ENCODE results near the gene GBA2. TPM values are rescaled to one million over a fixed set of nuclear protein-coding genes. Genes with fewer than 3 reads are reported as not detected.

The GBA2 gene
- total RNA-seq, 1 donor from 2014 or later: 57.0 TPM

DNA sequence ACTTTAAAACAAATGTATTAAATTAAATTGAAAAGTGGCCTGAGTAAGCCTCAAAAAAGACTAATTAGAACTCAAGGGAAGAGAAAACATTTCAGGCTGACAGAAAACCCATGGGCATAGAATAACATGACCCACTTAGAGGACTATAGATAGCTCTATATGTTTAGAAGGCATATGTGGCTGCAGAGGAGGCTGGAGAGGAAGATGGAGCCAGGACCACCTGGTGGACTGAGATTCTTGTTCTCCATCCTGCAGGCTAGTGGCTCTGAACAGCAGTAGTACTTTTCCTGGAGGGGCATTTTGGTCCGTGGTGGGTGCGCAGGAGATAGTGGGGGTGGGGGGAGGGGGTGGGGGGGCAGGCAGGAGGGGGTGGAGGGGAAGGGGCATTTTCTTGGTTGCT, 32.0 kb upstream of the GBA2 start:
- Mint-ChIP-seq H3K9me3 (no peaks in the 10 kb centered on the region), H3K4me1 (ENCODE audit: low read depth) (peaks cover 1% of the 10 kb centered on the region), H3K4me3 (ENCODE audit: low read depth) (no peak overlapping the region), H3K36me3 (ENCODE audit: low read depth) (peaks cover 31% of the 10 kb centered on the region), H3K27me3 (ENCODE audit: low read depth) (no peaks in the 10 kb centered on the region), H3K27ac (no peak overlapping the region)
- no peak for DNase-seq (ENCODE audit: low spot score)
- intact Hi-C loops (cut with micrococcal nuclease): no loop called here

DNA sequence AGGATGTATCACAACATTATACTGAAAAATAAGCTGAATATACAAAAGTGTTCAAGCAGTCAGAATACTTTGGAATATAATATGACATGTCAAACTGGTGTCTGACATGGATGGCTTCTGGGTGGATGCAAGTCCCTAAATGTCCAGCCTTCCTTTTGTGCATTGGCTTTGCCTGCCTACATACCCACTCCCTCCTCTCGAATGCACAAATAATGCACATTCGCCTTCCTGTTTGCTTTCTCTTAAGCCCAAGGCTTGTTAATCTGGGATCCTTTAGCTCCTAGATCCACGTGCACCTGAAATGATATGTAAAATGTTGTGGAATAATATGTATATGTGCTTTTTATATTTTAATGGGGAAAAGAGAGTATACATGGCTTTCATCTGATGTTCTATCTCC, 29.5 kb upstream of the GBA2 start:
- no peak for DNase-seq (ENCODE audit: low spot score)
- Mint-ChIP-seq H3K4me1 (ENCODE audit: low read depth) (peaks cover 11% of the 10 kb centered on the region), H3K9me3 (no peaks in the 10 kb centered on the region), H3K4me3 (ENCODE audit: low read depth) (no peak overlapping the region), H3K27ac (no peak overlapping the region), H3K36me3 (ENCODE audit: low read depth) (peaks cover 18% of the 10 kb centered on the region), H3K27me3 (ENCODE audit: low read depth) (no peaks in the 10 kb centered on the region)
- intact Hi-C loops (cut with micrococcal nuclease): no loop called here

DNA sequence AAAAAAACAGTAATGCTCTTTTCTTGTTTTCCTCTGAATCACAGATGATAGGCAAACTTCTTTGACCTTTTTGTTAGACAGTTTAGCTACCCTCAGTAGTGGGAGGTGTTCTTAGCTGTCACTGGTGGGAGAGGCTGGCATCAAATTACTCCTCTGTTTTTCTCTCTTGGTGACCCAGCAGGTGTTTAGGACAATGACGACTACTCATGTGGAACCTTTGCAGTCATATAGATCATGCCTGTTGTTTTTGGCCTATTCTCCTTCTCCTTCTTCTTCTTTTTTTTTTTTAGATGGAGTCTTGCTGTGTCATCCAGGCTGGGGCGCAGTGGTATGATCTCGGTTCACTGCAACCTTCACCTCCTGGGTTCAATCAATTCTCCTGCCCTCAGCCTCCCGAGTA, 27.0 kb upstream of the GBA2 start:
- Mint-ChIP-seq H3K4me3 (ENCODE audit: low read depth) (no peak overlapping the region), H3K9me3 (no peaks in the 10 kb centered on the region), H3K27me3 (ENCODE audit: low read depth) (no peaks in the 10 kb centered on the region), H3K27ac (peak overlapping the region; percentile 35), H3K4me1 (ENCODE audit: low read depth) (peaks cover 11% of the 10 kb centered on the region), H3K36me3 (ENCODE audit: low read depth) (peaks cover 14% of the 10 kb centered on the region)
- DNase-seq (ENCODE audit: low spot score): no peak
- intact Hi-C loops (cut with micrococcal nuclease): no loop called here

DNA sequence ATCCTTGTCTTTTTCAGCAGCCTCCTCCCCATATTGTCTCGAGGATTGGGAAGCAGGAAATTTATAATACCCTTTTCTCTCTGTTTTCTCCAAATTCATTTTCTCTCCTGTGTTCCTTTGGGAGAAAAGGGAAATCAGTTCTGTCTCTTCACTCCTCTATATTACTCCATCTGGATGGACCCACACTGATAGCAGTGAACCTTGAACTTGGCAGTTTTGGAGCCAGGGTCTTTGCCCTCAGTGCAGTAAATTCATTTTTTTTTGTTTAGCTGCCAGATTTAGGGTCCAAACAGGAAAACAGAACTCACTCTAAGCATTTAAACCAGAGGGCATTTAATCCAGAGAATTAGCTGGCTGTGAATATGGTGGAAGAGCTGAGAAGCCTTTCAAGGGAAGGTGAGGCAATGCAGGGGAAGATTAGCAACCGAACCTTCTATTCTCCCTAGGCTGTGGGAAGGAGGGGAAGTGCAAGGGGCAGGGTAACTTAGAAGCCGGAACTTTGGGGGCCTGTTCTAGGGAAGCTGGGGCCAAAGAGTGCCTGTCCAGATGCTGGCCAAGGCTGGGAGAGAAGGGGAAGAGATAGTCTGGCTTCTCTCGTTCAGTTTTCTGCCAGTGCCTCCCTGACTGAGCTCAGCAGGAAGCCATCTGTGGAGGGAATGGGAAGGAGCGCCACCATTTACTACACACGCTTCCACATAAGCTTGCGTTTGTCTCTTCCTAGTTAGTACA, 26.0 kb upstream of the GBA2 start:
- Mint-ChIP-seq H3K9me3 (no peaks in the 10 kb centered on the region), H3K27ac (no peak overlapping the region), H3K36me3 (ENCODE audit: low read depth) (peaks cover 8% of the 10 kb centered on the region), H3K4me1 (ENCODE audit: low read depth) (peaks cover 11% of the 10 kb centered on the region), H3K4me3 (ENCODE audit: low read depth) (no peak overlapping the region), H3K27me3 (ENCODE audit: low read depth) (no peaks in the 10 kb centered on the region)
- intact Hi-C loops (cut with micrococcal nuclease): no loop called here
- DNase-seq (ENCODE audit: low spot score): no peak

DNA sequence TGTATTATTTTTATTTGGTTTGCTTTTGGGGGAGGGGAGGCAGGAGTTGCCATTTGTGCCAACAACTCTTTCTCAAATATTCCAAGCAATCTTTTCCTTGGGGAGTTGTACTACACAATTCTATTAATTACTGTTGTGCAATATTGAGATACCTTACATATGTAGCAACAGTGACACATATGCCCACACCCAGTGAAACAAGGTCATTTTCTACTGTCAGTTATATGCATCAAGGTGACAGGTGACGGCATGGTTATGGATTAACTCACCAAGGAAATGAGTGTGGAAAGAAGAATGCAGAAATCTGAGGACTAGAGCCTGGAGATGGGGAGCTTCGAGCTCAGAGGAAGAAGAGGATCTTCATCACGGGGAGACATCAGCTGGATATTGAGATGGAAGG, 22.9 kb upstream of the GBA2 start:
- Mint-ChIP-seq H3K27ac (no peak overlapping the region), H3K27me3 (ENCODE audit: low read depth) (no peaks in the 10 kb centered on the region), H3K36me3 (ENCODE audit: low read depth) (no peaks in the 10 kb centered on the region), H3K4me1 (ENCODE audit: low read depth) (peaks cover 11% of the 10 kb centered on the region), H3K4me3 (ENCODE audit: low read depth) (no peak overlapping the region), H3K9me3 (no peaks in the 10 kb centered on the region)
- intact Hi-C loops (cut with micrococcal nuclease): no loop called here
- DNase-seq (ENCODE audit: low spot score): no peak

DNA sequence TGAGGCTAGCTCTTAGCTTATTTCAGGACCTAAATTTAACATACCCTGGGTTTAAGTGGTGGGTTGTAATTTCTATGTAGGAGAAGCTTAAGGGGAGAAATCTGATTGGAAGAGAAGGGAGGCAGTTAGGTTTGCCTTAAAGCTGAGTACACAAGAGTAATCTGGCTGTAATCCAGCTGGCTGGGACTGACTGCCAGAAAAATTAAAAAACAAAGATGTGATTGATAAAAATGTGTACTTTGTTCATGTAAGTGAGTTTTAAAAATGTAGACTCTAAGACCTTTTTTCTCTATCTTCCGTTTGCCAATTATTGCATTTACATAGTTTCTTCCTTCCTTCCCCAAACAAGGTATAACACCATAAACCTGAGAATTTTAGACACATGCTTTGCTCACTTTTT, 22.5 kb upstream of the GBA2 start:
- DNase-seq (ENCODE audit: low spot score): no peak
- Mint-ChIP-seq H3K9me3 (no peaks in the 10 kb centered on the region), H3K4me3 (ENCODE audit: low read depth) (no peak overlapping the region), H3K36me3 (ENCODE audit: low read depth) (no peaks in the 10 kb centered on the region), H3K27me3 (ENCODE audit: low read depth) (no peaks in the 10 kb centered on the region), H3K27ac (no peak overlapping the region), H3K4me1 (ENCODE audit: low read depth) (peaks cover 11% of the 10 kb centered on the region)
- intact Hi-C loops (cut with micrococcal nuclease): no loop called here

DNA sequence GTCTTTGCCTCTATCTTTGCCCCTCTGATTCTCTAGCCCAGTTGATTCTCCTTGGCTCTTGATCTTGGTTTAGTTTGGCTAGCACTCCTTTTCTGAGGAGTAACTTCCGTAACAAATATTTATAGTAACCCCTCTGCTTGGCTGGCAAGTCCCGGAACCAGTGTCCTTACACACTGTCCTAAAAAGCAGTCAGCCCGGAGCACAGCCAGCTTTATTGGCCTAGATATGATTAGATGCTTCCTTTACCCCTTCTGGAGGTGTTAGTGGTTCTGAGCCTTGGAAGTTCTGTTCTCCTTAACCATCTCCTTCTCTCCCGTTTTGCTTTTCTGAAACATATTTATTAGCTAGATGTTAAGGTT, 22.0 kb upstream of the GBA2 start:
- H3K27me3 Mint-ChIP-seq (ENCODE audit: low read depth): no peaks in the 10 kb centered on the region
- H3K27ac Mint-ChIP-seq: no peak overlapping the region
- intact Hi-C loops (cut with micrococcal nuclease): no loop called here
- H3K4me1 Mint-ChIP-seq (ENCODE audit: low read depth): peaks cover 10% of the 10 kb centered on the region
- H3K36me3 Mint-ChIP-seq (ENCODE audit: low read depth): no peaks in the 10 kb centered on the region
- no peaks in the 10 kb centered on the region for H3K9me3 Mint-ChIP-seq
- H3K4me3 Mint-ChIP-seq (ENCODE audit: low read depth): no peak overlapping the region
- no peak for DNase-seq (ENCODE audit: low spot score)

DNA sequence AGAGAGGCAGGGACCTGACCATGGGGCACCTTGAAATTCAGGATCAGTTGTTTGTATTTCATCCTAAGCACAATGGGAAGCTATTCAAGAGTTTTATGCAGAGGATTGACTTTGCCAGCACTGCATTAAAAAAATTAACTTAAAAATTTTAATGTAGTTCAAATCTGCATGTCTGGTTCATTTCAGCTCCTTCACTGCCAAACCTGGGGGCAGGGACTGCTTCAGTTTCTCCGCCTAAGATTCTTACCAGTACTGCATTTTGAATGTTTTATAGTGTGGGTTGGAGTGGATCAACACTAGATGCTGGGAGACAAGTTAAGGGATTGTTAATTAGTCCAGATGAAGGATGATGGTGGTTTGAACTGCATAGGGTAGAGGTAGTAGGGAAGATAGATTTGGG, 20.7 kb upstream of the GBA2 start:
- H3K36me3 Mint-ChIP-seq (ENCODE audit: low read depth): no peaks in the 10 kb centered on the region

DNA sequence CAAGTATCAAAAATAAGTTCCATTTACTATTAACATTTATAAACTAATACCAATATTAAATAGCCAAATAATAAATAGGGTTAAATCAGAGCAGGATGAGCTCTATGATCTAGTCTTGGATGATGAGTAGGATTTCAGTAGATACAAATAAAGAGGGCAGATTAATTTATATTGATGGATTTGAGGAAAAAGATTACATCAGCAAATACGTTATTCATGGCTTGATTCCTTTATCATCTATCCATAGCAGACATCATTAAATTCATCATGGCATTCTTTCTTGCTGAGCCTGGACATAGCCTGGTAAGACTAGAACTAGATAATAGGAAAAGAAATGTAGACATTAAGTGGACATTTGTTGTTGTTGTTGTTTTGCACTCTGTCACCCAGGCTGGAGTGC, 18.4 kb upstream of the GBA2 start:
- Mint-ChIP-seq H3K4me1 (ENCODE audit: low read depth) (no peaks in the 10 kb centered on the region), H3K27ac (no peak overlapping the region), H3K36me3 (ENCODE audit: low read depth) (no peaks in the 10 kb centered on the region), H3K9me3 (no peaks in the 10 kb centered on the region), H3K27me3 (ENCODE audit: low read depth) (no peaks in the 10 kb centered on the region), H3K4me3 (ENCODE audit: low read depth) (no peak overlapping the region)
- intact Hi-C loops (cut with micrococcal nuclease): no loop called here
- no peak for DNase-seq (ENCODE audit: low spot score)

More for the DNA sequence above, 20.7 kb upstream of the GBA2 start:
- H3K27ac Mint-ChIP-seq: no peak overlapping the region
- H3K4me3 Mint-ChIP-seq (ENCODE audit: low read depth): no peak overlapping the region
- intact Hi-C loops (cut with micrococcal nuclease): no loop called here
- no peaks in the 10 kb centered on the region for H3K9me3 Mint-ChIP-seq
- no peaks in the 10 kb centered on the region for H3K4me1 Mint-ChIP-seq (ENCODE audit: low read depth)
- H3K27me3 Mint-ChIP-seq (ENCODE audit: low read depth): no peaks in the 10 kb centered on the region
- no peak for DNase-seq (ENCODE audit: low spot score)

DNA sequence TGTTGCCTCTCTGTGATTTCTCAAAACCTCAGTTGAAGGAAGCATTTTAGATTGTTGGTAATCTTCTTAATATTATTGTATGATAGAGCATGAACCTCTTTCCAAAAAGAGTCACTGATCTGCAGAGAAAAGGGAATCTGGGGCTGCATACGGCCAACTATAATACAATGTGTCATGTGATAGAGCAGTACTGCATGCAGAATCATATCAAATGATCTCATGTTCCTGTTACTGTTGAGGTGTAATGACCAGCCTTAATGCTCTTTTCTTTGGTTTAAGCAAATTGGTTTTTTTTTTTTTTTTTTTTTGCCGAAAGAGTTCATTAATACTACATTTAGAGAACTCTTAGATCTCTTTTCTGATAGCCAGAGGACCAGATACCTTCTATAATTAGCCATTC, 18.0 kb upstream of the GBA2 start:
- no peak overlapping the region for H3K4me3 Mint-ChIP-seq (ENCODE audit: low read depth)
- intact Hi-C loops (cut with micrococcal nuclease): no loop called here
- DNase-seq (ENCODE audit: low spot score): no peak
- H3K4me1 Mint-ChIP-seq (ENCODE audit: low read depth): no peaks in the 10 kb centered on the region
- H3K36me3 Mint-ChIP-seq (ENCODE audit: low read depth): no peaks in the 10 kb centered on the region
- no peak overlapping the region for H3K27ac Mint-ChIP-seq
- H3K9me3 Mint-ChIP-seq: no peaks in the 10 kb centered on the region
- no peaks in the 10 kb centered on the region for H3K27me3 Mint-ChIP-seq (ENCODE audit: low read depth)

DNA sequence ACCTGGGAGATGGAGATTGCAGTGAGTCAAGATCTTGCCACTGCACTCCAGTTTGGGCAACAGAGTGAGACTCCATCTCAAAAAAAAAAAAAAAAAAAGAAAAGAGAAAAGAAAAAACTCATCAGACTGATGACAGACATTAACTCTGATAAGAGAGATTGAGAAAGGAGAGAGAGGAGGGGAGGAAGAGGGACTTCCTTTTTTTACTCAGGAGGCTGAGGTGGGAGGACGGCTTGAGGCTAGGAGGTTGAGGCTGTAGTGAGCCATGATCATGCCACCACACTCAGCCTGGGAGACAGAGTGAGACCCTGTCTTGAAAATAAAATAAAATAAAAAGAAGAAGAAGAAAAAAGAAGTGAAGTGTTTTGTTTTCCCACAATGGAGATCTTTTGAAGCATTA, 14.8 kb upstream of the GBA2 start:
- Mint-ChIP-seq H3K36me3 (ENCODE audit: low read depth) (peaks cover 20% of the 10 kb centered on the region), H3K9me3 (no peaks in the 10 kb centered on the region), H3K27ac (no peak overlapping the region), H3K27me3 (ENCODE audit: low read depth) (no peaks in the 10 kb centered on the region), H3K4me3 (ENCODE audit: low read depth) (no peak overlapping the region), H3K4me1 (ENCODE audit: low read depth) (peaks cover 10% of the 10 kb centered on the region)
- DNase-seq (ENCODE audit: low spot score): no peak
- intact Hi-C loops (cut with micrococcal nuclease): no loop called here

DNA sequence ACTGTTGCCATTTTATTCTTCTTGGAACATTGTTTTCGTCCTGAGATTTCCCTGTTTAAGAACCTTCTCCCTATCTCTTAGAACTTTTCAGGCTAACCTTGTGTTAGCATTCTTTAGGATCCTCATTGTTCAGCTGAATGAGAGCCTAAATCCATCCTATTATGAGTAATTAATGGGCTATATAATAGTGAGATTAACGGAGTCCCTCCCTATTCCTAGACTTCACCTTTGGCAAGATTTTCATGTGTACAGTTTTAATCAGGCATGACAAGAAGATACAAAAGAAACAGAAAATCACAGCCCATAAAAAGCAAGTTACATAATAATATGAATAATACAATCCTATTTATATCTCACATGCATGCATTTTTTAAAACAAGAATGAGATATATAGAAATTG, 14.2 kb upstream of the GBA2 start:
- DNase-seq (ENCODE audit: low spot score): no peak
- Mint-ChIP-seq H3K4me1 (ENCODE audit: low read depth) (peaks cover 16% of the 10 kb centered on the region), H3K4me3 (ENCODE audit: low read depth) (no peak overlapping the region), H3K9me3 (no peaks in the 10 kb centered on the region), H3K27me3 (ENCODE audit: low read depth) (no peaks in the 10 kb centered on the region), H3K36me3 (ENCODE audit: low read depth) (peaks cover 24% of the 10 kb centered on the region), H3K27ac (no peak overlapping the region)
- intact Hi-C loops (cut with micrococcal nuclease): no loop called here

DNA sequence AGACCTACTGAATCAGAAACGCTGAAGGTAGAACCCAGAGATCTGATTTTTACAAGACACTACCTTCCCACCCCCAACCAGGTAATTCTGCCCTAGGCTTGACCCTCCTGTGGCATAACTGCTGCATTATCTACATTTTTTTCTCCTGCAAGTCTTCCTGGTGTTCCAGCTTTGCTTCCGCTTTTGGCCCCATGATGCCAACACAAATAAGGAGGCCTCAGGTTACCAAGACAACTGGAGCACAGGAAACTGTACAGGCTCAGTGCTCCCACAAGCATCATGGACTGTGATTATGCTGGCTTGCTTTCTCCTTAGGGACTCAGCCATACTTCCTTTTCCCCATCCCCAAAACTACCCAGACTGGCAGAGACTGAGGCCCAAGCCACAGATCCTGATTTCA, 11.6 kb upstream of the GBA2 start:
- no peak overlapping the region for H3K4me3 Mint-ChIP-seq (ENCODE audit: low read depth)
- no peaks in the 10 kb centered on the region for H3K9me3 Mint-ChIP-seq
- peaks cover 29% of the 10 kb centered on the region for H3K4me1 Mint-ChIP-seq (ENCODE audit: low read depth)
- H3K27ac Mint-ChIP-seq: no peak overlapping the region
- H3K36me3 Mint-ChIP-seq (ENCODE audit: low read depth): peaks cover 30% of the 10 kb centered on the region
- no peaks in the 10 kb centered on the region for H3K27me3 Mint-ChIP-seq (ENCODE audit: low read depth)
- intact Hi-C loops (cut with micrococcal nuclease): no loop called here
- no peak for DNase-seq (ENCODE audit: low spot score)

DNA sequence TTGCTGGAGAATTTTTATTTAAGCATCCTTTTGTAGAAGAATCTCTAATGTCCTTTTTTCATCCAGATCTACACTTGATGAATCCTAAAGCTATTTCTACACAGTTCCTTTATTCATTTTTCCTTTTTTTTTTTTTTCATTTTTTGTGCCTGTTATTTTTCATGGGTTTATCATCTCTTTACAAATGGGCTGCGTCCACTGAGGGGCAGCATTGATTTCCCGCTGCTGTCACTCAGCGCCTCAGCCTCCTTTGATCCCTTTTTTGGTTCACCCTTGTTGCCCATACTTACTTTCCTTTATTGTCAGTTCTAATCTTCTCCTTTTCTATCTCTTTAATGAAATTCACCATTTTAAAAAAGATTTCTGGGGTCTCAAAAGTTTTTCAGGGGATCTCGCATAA, 10.8 kb upstream of the GBA2 start:
- H3K36me3 Mint-ChIP-seq (ENCODE audit: low read depth): peaks cover 30% of the 10 kb centered on the region
- intact Hi-C loops (cut with micrococcal nuclease): no loop called here
- no peaks in the 10 kb centered on the region for H3K27me3 Mint-ChIP-seq (ENCODE audit: low read depth)
- H3K4me1 Mint-ChIP-seq (ENCODE audit: low read depth): peaks cover 29% of the 10 kb centered on the region
- H3K4me3 Mint-ChIP-seq (ENCODE audit: low read depth): no peak overlapping the region
- H3K9me3 Mint-ChIP-seq: no peaks in the 10 kb centered on the region
- DNase-seq (ENCODE audit: low spot score): no peak
- no peak overlapping the region for H3K27ac Mint-ChIP-seq

All from activated T-helper 2 cell treated with anti-CD3 and anti-CD28 coated beads, Interferon-gamma antibody, Interleukin-2, Interleukin-4, amounts not matched to agents 10 μg/mL and 5 μg/mL and 100 μg/mL, durations not matched to agents 14 hours and 24 hours and 36 hours (primary cell).